ENCODE data around the gene SELENOO. TPM values are rescaled to one million over a fixed set of nuclear protein-coding genes. Genes with fewer than 3 reads are reported as not detected.

Gene SELENOO
- total RNA-seq, 1 donor from 2014 or later, result 14.5 TPM

- peak; percentile 4 for ATAC-seq
- DNase-seq, result peak; percentile 47
- intact Hi-C loops (cut with micrococcal nuclease), result no loop called here
Observed at GRCh38 chr22:50182176-50183081, 18.4 kb upstream of the SELENOO start.

GRCh38 chr22:50183141-50183971 lies 17.5 kb upstream of the SELENOO start:
- ATAC-seq, result no peak
- intact Hi-C loops (cut with micrococcal nuclease), result no loop called here
- peak; percentile 27 for DNase-seq

GRCh38 chr22:50184004-50184901 lies 16.6 kb upstream of the SELENOO start:
- ATAC-seq (peak; percentile 53), DNase-seq (peak; percentile 89)
- intact Hi-C loops (cut with micrococcal nuclease), result no loop called here

GRCh38 chr22:50184902-50185374 lies 15.9 kb upstream of the SELENOO start:
- intact Hi-C loops (cut with micrococcal nuclease), result no loop called here
- ATAC-seq (peak; percentile 3), DNase-seq (peak; percentile 52)

GRCh38 chr22:50185375-50186087 lies 15.3 kb upstream of the SELENOO start, which contains the start of gene TRABD:
Gene TRABD, plus strand, starts transcription at chr22:50185913. Its CDS starts 7,148 bp downstream, at chr22:50193061.
- peak; percentile 94 for DNase-seq
- ATAC-seq, result peak; percentile 79
- intact Hi-C loops (cut with micrococcal nuclease), result no loop called here

GRCh38 chr22:50186181-50186714 lies 14.6 kb upstream of the SELENOO start:
- ATAC-seq, result no peak
- peak; percentile 48 for DNase-seq
- intact Hi-C loops (cut with micrococcal nuclease), result no loop called here

GRCh38 chr22:50186761-50187523 lies 13.9 kb upstream of the SELENOO start:
- DNase-seq (peak; percentile 38), ATAC-seq (no peak)
- intact Hi-C loops (cut with micrococcal nuclease), result no loop called here

GRCh38 chr22:50188356-50188755 lies 12.5 kb upstream of the SELENOO start:
- intact Hi-C loops (cut with micrococcal nuclease), result no loop called here
- peak; percentile 23 for DNase-seq
- no peak for ATAC-seq

- DNase-seq (peak; percentile 64), ATAC-seq (no peak)
- intact Hi-C loops (cut with micrococcal nuclease), result no loop called here
Observed at GRCh38 chr22:50189184-50189848, 11.5 kb upstream of the SELENOO start.

- peak; percentile 37 for ATAC-seq
- intact Hi-C loops (cut with micrococcal nuclease), result no loop called here
- peak; percentile 56 for DNase-seq
Observed at GRCh38 chr22:50189849-50190181, 11.0 kb upstream of the SELENOO start.

- intact Hi-C loops (cut with micrococcal nuclease), result no loop called here
- DNase-seq, result peak; percentile 90
- ATAC-seq, result peak; percentile 73
Observed at GRCh38 chr22:50190182-50190940, 10.4 kb upstream of the SELENOO start.

- ATAC-seq (no peak), DNase-seq (peak; percentile 57)
- intact Hi-C loops (cut with micrococcal nuclease), result no loop called here
Observed at GRCh38 chr22:50190941-50191741, 9.7 kb upstream of the SELENOO start.

GRCh38 chr22:50192436-50193204 lies 8.2 kb upstream of the SELENOO start:
- intact Hi-C loops (cut with micrococcal nuclease), result no loop called here
- ATAC-seq (no peak), DNase-seq (peak; percentile 23)

GRCh38 chr22:50193621-50194020 lies 7.2 kb upstream of the SELENOO start:
- no peak for DNase-seq
- intact Hi-C loops (cut with micrococcal nuclease), result no loop called here
- no peak for ATAC-seq
